ENCODE data around the gene EP400.

EP400 gene

GRCh38 chr12:132066345-132066685, 116.6 kb downstream of the EP400 start:
- no peak overlapping the region for H3K27ac ChIP-seq
- no peak for TF ChIP-seq ZFX (IDR thresholded peaks at IDR 0.05)
- no peak for TF ChIP-seq CTCF (conservative IDR thresholded peaks at IDR 0.05)

- H3K27ac ChIP-seq: no peak overlapping the region
- TF ChIP-seq CTCF (conservative IDR thresholded peaks at IDR 0.05): no peak
- no peak for TF ChIP-seq ZFX (IDR thresholded peaks at IDR 0.05)
Observed at GRCh38 chr12:132066749-132067148, 117.0 kb downstream of the EP400 start.

- TF ChIP-seq ZFX (IDR thresholded peaks at IDR 0.05) (no peak), CTCF (conservative IDR thresholded peaks at IDR 0.05) (no peak)
- H3K27ac ChIP-seq: no peak overlapping the region
Observed at GRCh38 chr12:132067182-132067581, 117.4 kb downstream of the EP400 start.

DNA sequence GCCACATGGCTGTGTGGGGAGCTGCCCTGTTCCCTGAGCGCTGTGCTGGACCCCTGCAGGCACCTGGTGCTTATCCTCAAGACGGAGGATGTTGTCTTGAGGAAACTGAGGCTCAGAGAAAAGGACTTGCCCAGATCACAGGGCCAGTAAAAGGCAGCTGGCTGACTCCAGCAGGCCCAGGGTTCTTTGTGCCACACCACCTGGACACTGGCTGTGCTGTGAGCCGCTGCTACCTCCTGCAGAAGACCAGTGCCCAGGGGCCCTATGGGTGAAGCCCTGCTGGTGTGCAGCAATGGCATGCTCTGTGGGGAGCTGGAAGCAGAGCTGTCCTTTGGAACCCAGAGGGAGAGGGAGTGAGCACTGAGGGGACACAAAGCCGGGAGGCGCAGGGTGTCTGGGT, 118.5 kb downstream of the EP400 start:
- TF ChIP-seq ZFX (IDR thresholded peaks at IDR 0.05) (no peak), CTCF (conservative IDR thresholded peaks at IDR 0.05) (no peak)

DNA sequence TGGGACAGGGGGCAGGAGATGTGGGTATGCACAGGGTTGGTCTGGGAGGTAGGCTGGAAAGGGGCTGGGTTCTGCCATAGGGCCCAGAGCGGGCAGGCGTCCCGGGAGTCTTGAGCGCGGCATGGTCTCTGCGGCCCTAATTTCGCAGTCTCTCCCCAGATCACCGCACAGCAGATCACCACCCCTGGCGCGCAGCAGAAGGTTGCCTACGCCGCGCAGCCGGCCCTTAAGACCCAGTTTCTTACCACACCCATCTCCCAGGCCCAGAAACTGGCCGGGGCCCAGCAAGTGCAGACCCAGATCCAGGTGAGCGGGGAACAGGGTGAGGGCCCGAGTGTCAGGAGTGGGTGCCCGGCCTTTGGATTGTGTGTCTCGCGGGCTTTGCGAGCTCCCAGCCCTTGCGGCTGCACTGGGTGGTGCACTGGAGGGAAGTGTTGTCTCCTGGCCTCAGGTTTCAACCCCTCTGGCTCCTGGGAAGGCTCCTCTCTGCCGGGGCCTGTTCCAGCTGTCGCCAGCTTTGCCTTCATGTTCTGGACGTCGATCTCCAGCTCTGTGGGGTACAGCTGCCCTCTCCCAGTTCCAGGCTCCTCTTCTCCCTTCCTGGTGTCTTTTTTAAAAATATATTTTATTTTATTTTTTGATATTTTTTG, 119.7 kb downstream of the EP400 start:
- TF ChIP-seq CTCF (conservative IDR thresholded peaks at IDR 0.05) (no peak), ZFX (IDR thresholded peaks at IDR 0.05) (no peak)
- H3K27ac ChIP-seq: no peak overlapping the region

More for the DNA sequence above, 118.5 kb downstream of the EP400 start:
- H3K27ac ChIP-seq: no peak overlapping the region

- no peak overlapping the region for H3K27ac ChIP-seq
- no peak for TF ChIP-seq CTCF (conservative IDR thresholded peaks at IDR 0.05)
- no peak for TF ChIP-seq ZFX (IDR thresholded peaks at IDR 0.05)
Observed at GRCh38 chr12:132070298-132070697, 120.6 kb downstream of the EP400 start.

- TF ChIP-seq CTCF (conservative IDR thresholded peaks at IDR 0.05): no peak
- TF ChIP-seq ZFX (IDR thresholded peaks at IDR 0.05): no peak
- no peak overlapping the region for H3K27ac ChIP-seq
Observed at GRCh38 chr12:132071040-132071810, 121.5 kb downstream of the EP400 start.
